ENCODE measurements around the gene CC2D2A.
A peak's percentile ranks its signal among the peaks of the same experiment; 100 is the strongest.
"Not testable (repeated sequence)": the region's sequence is repeated elsewhere in the genome, so short reads cannot be mapped to it uniquely, and the experiment has no call there.

CC2D2A gene

DNA sequence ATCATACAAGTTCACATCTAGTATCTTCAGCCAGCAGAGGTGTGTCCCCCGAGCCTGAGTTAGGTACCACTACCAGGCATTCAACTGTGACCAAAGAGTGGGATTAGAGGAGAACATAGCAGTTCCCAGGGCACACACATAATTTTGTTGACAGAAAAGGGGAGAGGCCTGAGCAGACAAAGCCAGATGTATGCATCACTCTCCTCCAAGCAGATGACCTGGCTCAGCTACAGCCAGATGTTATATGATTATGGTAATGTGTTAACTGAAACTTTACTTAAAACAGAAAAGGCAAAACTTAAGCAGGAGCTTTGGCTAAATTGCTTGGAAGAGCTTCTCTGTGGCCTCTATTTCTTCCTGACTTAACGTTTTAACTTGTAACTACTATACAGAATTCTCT, 88.9 kb downstream of the CC2D2A start:
- DNase-seq (ENCODE audit: low spot score) = no peak

DNA sequence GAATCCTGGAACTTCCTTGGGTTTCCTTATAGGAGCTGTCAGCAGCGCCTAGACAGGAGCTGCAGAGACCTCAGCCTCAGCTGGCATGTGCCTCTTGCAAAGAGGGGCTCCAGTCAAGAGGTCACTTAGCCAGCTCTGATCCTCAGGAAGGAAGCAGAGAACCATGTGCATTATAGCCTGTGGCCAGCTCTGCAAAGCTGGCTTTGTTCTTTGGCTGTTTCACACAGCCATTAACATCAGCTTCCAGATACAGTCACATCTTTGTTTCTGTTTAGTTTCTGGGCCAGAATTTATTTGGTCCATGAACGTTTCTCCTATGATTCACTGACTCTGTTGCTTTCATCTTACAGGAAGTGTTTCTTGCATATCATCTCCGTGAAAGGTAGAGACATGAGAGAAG, 92.4 kb downstream of the CC2D2A start:
- DNase-seq (ENCODE audit: low spot score) = no peak

DNA sequence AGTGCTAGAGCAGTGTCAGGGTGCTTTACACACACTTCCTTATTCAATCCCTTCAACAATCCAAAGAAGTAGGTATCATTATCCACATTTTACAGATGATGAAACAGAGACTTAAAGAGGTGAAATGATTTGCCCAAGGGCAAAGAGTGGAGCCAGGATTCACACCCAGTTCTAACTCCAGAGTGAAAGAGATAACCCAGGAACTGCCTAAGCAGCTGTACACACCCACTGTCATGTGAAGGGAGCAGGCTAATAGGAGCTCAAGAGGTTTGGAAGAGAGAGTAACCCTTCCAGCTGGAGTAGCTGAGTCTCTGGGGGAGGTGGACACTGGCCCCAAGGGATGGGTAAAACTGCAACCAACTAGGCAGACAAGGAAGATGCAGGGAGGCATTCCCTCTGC, 92.9 kb downstream of the CC2D2A start:
- DNase-seq (ENCODE audit: low spot score) = no peak

DNA sequence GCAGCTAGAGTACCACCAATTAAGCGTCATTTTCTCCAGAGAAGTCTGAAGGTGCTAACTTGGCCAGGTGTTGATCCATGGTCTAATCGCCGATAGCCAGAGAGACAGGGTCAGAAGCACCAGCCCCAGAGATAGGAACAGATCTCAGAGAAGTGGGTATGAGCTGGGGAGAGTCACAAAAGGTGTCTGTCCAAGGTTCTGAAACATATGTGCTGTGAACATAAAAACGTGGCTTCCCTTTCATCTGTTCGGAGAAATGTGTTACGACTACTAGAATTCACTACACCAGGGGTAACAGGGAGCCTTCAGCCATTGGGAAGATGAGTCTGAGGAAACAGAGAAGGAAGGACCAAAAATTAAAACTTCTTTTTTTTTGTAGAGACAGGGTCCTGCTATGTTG, 94.2 kb downstream of the CC2D2A start:
- DNase-seq (ENCODE audit: low spot score) = no peak

DNA sequence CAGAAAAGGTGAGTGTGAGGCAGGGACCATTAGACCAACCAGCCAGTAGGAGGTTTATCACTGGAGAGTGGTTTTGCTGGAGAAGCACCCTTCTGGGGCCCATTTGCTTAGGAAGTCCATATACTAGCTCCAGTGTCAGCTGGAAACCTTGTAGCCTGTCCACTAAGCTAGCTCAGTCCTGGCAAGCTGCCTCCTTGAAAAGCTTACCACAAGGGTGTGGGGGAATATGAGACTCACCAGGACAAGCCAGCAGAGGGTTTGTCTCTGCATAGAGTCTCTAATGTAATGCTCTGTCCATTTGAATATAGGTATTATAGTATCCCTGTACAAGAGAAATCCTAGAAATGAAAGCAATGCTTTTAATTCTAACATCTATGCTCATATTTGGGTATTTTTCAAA, 99.1 kb downstream of the CC2D2A start:
- DNase-seq (ENCODE audit: low spot score) = no peak

DNA sequence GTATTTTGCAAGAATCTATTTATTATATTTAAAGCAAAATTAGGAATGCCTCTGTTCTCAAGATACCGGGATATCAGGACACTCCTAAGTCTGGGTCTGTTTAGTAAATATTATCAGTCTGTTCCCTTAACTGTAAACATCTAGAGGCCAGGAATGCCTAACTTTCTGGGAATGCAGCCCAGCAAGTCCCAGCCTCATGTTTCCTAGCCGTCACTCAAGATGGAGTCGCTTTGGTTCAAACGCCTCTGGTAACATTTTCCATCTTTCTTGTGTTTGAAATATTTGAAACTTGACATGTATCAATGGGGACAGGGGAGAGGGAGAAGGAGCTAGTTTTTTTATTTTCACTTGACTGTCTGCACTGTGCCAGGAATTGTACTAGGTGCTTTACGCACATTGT, 100.1 kb downstream of the CC2D2A start:
- no peak for DNase-seq (ENCODE audit: low spot score)

DNA sequence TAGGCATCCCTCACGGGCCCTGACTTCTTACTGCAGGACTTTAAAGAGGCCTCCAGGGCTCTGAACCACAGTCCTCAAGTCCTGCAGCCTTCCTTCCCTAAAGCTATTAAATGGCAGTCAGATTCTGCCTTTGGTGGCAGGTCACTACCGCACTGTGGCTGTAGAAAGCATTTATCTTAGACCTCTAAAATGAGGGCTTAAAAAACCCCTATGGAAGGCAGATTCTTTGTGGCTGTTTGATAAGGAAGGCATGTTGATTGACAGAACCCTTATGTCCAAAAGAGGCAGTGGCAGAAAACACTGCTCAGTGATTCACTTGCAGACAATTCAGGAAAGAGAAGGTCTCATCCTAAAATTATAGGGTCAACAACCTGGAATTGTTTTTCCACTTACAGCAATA, 106.3 kb downstream of the CC2D2A start:
- DNase-seq (ENCODE audit: low spot score) = no peak

DNA sequence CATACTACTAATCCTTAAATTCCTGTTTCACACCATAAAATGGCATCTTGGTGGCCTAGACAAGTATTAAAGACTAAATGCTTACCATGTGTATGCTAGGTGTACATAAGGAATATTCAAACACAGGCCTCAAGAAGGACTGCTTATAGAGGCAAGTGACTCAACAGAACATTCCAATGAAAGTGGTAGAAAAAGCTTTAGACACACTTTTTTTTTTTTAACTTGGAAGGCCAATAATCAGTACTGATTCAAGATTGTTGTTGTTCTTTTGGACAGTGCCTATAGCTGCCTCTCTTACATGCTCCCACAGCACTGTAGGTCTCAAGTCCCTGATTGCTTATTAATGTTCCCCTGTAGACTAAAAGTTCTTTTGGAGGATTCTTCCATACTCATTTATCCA, 107.8 kb downstream of the CC2D2A start:
- no peak for DNase-seq (ENCODE audit: low spot score)

DNA sequence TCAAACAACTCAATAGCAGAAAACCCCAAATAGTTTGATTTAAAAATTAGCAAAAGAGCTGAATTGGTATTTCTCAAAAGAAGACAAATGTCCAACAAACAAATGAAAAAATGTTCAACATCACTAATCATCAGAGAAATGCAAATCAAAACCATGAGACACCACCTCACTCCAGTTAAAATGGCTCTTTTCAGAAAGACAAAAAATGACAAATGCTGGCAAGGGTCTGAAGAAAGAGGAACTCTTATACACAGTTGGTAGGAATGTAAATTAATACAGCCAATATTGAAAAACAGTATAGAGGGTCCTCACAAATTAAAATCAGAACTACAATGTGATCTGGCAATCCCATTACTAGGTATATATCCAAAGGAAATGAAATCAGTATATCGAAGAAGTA, 115.1 kb downstream of the CC2D2A start:
- no peak for DNase-seq (ENCODE audit: low spot score)

DNA sequence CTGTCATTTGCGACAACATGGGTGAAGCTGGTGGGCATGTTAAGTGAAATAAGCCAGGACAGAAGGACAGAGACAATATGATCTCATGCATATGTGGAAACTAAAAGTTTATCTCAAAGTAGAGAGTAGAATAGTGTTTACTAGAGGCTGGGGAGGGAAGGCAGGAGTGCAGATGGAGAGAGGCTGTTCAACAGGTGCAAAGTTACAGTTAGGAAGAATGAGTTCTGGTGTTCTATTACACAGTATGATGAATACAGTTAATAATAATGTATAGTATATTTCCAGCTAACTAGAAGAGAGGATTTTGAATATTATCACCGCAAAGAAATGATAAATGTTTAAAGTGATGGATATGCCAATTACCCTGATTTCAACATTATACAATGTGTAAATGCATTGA, 115.6 kb downstream of the CC2D2A start:
- no peak for DNase-seq (ENCODE audit: low spot score)

DNA sequence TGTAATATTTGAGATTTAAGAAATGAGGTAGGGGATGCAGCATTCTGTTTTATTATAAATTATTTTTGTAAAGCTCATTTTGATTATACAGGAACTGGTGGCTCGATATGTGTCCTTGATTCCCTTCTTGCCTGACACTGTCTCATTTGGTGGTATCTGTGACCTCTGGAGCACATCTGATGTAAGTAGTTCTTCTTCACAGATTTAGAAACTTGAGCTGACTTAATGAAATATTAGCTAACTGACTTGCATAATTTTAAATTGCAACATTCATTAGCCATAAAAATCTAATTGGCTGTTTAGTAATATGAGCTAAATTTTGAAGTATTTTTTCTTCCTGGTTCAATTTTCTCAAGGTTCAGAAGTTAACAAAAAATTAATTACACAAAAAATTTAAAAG, 116.4 kb downstream of the CC2D2A start:
- no peak for DNase-seq (ENCODE audit: low spot score)

DNA sequence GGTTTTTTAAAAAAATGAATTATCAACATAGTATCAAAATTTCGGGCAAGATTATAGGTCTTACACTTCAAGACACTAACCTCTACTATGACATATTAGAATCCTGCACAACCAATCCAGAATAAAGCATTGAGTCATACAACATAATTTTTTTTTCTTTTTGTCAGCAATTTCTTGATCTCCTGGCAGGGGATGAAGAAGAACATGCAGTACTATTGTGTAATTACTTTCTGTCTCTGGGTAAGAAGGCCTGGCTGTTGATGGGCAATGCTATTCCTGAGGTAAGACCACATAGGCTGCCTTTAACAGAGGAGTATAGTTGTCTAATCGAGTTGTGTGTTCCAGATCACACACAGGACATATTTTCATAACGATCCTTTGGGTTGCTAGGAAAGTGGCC, 118.0 kb downstream of the CC2D2A start:
- DNase-seq (ENCODE audit: low spot score) = no peak

DNA sequence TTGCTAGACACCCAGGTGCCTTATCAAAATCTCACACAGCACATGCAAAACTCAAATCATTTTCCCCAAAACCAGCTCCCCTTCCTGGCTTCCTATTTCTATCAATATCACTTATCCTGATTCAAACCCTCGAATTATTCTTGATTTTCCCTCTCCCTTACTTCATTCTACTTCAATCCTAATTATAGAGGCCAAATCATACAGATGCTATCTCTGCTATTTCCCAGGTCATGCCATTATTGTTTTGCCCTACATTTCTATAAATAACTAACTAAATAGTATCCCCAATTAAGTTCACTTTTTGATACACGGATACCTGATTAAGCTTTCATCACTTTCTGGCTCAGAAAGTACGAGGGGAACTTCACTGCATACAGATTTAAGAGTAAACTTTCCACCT, 123.1 kb downstream of the CC2D2A start:
- no peak for DNase-seq (ENCODE audit: low spot score)

DNA sequence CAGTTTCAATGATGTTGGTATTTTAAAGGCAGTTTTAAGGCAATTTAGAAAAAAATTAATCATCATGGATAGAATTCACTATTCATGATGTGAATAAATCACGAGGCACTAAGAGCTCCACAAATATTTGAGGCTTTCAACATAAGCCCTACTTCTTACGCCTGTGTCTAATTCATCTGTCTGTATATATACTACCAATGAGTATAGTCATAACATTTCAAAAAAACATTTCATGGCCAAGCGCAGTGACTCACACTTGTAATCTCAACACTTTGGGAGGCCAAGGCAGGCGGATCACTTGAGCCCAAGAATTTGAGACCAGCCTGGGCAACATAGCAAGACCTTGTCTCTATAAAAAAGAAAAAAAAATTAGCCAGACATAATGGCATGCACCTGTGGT, 129.0 kb downstream of the CC2D2A start:
- no peak for DNase-seq (ENCODE audit: low spot score)

DNA sequence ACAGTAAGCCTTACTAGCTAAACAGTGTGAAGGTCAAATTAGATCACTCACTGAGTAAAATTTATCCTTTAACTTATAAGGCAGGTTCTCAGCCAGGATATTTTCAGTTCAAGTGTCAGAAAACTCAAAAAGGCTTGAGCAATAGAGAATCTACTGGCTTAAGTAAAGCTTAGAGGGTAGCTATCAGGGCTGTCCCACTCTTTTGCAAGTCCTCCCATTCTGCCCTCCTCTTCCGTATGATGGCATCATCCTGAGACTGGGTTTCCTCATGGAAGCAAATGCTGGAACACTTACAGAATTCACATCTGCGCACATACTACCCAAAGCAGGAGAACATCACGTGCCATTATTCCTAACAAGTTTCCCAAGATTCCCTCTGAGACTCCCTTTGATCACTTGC, 130.5 kb downstream of the CC2D2A start:
- no peak for DNase-seq (ENCODE audit: low spot score)

DNA sequence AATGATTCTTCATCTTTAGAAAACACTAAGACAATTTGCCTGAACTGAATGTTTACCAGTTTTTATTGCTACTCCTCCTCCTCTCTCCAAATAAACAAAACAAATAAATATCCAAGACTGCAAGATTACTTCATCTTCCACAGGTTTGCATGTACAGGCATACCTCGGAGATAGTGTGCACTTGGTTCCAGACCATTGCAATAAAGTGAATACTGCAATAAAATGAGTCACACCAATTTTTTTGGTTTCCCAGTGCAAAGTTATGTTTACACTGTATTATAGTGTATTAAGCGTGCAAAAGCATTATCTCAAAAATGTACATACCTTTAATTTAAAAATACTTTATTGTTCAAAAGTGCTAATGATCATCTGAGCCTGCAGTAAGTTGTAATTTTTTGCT, 132.2 kb downstream of the CC2D2A start:
- DNase-seq (ENCODE audit: low spot score) = no peak

DNA sequence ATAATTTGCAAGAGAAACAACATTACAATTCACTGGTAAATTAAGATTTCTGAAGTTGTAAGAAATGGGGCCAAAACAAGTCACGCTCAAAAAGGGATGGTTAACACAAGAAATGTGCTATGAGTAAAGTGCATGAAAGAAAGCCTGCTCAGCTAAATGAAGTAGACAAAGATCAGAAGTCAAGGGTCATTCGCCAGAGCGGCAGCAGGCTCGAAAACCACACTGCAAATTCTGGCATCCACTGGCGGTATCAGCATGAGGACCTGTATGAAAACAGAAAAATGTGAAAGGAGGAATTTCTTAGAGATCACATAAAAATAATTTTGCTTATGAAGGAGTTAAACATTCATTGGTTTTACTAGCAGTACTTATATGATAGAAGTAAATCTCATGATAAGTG, 135.9 kb downstream of the CC2D2A start:
- no peak for DNase-seq (ENCODE audit: low spot score)

DNA sequence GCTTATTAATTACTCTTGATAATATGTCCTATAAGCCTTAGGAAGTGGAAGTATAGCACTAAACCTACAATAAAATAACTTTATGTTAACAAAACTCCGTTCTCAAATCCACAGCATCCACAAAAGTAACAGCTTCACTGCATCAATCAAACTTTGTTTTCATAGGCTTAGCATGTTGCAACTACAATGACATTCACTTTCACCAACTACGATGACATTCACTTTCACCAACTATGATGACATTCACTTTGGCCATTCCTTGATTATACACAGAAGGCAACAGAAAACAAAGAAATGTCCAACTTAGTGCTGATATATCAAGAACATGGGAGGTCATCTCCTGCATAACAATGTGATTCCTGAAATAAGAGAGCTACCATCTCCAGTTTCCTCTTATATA, 141.2 kb downstream of the CC2D2A start:
- DNase-seq (ENCODE audit: low spot score) = no peak

DNA sequence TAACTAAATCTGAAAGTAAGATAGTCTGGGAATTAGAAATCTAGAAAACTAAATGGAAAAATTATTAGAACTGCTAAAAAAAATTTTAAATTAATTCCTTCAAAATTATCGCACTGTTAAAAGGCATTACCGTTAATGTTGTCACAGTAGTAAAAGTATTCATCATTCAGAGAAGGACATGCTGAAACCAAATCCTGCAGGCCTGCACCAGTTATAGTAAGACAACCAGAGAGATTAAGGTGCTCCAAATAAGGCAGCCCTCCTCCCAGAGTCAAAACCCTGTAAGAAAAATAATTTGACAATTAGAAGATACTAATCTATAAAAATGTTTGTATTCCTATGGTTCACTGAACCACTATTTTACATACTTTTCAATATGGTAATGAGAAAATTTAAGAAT, 142.5 kb downstream of the CC2D2A start:
- DNase-seq (ENCODE audit: low spot score) = no peak

DNA sequence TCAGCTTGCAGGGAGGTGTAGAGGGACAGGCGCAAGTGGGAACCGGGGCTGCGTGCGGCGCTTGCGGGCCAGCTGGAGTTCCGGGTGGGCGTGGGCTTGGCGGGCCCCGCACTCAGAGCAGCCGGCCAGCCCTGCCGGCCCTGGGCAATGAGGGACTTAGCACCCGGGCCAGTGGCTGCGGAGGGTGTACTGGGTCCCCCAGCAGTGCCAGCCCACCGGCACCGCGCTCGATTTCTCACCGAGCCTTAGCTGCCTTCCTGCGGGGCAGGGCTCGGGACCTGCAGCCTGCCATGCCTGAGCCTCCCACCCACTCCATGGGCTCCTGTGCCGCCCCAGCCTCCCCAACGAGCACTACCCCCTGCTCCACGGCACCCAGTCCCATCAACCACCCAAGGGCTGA, 145.2 kb downstream of the CC2D2A start:
- not testable (repeated sequence) for DNase-seq (ENCODE audit: low spot score)

DNA sequence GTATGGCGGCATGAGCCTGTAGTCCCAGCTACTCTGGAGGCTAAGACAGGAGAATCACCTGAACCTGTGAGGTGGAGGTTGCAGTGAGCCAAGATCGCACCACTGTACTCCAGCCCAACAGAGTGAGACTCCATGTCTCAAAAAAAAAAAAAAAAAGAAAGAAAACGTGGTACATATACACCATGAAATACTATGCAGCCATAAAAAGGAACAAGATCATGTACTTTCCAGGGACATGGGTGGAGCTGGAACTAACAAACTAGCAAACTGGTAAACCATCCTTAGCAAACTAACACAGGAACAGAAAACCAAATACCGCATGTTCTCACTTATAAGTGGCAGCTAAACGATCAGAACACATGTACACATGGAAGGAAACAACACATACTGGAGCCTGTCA, 147.7 kb downstream of the CC2D2A start:
- DNase-seq (ENCODE audit: low spot score) = not testable (repeated sequence)

DNA sequence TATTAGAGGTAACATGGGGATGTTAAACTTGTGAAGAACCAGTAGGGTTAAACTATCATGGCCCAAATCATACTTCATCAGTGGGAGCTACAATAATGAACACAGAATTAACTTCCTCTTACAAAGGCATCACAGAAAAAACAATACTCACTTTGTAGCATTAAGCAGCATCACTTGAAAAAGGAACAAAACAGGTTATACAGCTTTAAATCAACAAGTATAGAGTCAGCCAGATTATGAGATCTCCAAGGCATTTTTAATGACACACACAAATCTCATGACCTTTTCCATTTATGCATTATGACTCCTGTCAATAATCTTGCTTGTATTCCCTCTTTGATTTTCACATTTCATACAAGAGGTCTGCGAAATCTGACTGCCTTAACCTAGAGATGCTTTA, 167.1 kb downstream of the CC2D2A start:
- no peak for DNase-seq (ENCODE audit: low spot score)

DNA sequence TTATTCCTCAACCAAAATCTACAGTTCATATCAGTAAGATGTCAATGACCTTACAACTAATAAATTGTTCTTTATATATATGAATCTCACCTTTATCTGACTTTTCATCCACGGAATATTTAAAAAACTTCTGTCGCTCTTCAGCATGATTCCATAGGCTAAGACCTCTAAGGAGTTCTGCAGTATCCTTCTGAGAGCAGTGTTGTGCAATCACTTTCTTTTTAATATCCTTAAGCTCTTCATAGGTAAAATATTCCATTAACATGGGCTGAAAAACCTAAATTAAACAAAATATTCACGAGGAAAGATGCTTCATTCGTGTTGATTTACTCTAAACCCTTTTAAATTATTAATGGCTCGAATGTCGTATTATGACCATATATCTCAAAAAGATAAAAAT, 168.7 kb downstream of the CC2D2A start:
- no peak for DNase-seq (ENCODE audit: low spot score)

DNA sequence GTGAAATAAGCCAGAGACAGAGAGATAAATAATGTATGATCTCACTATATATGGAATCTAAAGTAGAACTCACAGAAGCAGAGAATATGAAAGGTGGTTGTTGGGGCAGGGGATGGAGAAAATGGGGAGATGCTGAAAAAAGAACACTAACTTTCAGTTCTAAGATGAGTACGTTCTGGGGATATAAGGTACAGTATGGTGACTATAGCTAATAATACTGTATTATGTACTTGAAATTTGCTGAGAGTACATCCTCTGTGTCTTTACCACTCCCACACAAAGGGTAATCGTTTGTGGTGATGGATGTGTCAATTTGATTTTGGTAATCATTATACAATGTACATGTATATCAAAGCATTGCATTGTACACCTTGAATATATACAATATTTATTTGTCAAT, 178.9 kb downstream of the CC2D2A start:
- DNase-seq (ENCODE audit: low spot score) = no peak

DNA sequence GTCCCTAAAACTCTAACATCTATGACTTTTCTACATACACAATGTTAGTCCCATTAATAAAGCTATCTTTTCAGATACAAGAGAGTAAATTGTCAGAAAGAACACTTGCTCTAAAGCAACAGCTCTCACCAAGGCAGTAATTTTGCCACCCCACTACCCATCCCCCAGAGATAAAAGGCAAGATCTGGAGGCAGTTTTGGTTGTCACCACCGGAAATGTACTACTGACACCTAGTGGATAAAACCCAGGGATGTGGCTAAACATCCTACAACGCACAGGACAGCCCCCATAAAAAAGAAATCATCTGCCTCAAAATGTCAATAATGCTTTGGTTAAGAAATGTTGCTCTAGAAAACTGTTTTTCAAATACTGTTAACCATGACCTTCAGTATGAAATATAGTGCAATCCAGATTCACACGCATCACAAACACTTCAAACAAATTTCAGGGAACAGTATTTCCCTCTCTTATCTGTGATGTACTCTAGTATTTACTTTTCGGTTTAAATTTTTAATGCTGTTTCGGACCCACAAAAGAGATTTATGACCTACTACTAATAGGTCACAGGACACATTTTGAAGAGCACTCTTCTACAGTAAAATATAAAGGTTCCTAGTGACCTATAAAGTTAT, 180.3 kb downstream of the CC2D2A start:
- DNase-seq (ENCODE audit: low spot score) = peak; percentile 79
